Measurements from ENCODE around the gene DTNB.

DTNB gene

DNA sequence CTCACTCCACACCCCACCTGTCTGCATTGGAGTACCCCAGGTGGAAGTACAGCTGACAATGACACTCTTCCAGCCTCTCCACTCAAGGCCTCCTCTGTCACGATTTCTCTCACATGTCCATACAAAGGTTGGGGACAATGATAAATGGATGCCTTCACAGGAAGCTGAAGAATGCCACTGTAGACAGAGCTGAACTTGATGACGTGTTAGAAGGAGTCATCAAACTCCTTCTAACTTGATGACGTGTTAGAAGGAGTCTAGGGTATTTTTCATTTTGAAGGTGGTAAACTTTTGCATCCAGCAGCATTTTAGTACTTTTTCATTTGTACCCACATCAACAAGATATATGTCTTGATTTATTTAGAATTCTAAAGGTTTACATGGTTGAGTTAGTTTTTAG is 168.2 kb downstream of the DTNB start:
- H3K27ac ChIP-seq (replicated peaks) = no peak overlapping the region
- DNase-seq (ENCODE audit: low read depth in 1 of 2, low spot score in 1 of 2) = no peak
- TF ChIP-seq, protein P1, sequence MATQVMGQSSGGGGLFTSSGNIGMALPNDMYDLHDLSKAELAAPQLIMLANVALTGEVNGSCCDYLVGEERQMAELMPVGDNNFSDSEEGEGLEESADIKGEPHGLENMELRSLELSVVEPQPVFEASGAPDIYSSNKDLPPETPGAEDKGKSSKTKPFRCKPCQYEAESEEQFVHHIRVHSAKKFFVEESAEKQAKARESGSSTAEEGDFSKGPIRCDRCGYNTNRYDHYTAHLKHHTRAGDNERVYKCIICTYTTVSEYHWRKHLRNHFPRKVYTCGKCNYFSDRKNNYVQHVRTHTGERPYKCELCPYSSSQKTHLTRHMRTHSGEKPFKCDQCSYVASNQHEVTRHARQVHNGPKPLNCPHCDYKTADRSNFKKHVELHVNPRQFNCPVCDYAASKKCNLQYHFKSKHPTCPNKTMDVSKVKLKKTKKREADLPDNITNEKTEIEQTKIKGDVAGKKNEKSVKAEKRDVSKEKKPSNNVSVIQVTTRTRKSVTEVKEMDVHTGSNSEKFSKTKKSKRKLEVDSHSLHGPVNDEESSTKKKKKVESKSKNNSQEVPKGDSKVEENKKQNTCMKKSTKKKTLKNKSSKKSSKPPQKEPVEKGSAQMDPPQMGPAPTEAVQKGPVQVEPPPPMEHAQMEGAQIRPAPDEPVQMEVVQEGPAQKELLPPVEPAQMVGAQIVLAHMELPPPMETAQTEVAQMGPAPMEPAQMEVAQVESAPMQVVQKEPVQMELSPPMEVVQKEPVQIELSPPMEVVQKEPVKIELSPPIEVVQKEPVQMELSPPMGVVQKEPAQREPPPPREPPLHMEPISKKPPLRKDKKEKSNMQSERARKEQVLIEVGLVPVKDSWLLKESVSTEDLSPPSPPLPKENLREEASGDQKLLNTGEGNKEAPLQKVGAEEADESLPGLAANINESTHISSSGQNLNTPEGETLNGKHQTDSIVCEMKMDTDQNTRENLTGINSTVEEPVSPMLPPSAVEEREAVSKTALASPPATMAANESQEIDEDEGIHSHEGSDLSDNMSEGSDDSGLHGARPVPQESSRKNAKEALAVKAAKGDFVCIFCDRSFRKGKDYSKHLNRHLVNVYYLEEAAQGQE (IDR thresholded peaks at IDR 0.05; ENCODE audit: insufficient replicate concordance, low read depth) = no peak
- TF ChIP-seq POLR2AphosphoS5 (IDR thresholded peaks at IDR 0.05; ENCODE audit: low read depth) (no peak), SPI1 (IDR thresholded peaks at IDR 0.05; ENCODE audit: borderline replicate concordance, low read depth) (no peak), GABPA (IDR thresholded peaks at IDR 0.05; ENCODE audit: low read depth) (no peak)
- TF ChIP-seq, protein P2, sequence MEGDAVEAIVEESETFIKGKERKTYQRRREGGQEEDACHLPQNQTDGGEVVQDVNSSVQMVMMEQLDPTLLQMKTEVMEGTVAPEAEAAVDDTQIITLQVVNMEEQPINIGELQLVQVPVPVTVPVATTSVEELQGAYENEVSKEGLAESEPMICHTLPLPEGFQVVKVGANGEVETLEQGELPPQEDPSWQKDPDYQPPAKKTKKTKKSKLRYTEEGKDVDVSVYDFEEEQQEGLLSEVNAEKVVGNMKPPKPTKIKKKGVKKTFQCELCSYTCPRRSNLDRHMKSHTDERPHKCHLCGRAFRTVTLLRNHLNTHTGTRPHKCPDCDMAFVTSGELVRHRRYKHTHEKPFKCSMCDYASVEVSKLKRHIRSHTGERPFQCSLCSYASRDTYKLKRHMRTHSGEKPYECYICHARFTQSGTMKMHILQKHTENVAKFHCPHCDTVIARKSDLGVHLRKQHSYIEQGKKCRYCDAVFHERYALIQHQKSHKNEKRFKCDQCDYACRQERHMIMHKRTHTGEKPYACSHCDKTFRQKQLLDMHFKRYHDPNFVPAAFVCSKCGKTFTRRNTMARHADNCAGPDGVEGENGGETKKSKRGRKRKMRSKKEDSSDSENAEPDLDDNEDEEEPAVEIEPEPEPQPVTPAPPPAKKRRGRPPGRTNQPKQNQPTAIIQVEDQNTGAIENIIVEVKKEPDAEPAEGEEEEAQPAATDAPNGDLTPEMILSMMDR (IDR thresholded peaks at IDR 0.05; ENCODE audit: insufficient read depth, low read length) = no peak
- H3K4me3 ChIP-seq (replicated peaks; ENCODE audit: insufficient read depth, low read length) = no peak overlapping the region
- no peaks in the 10 kb centered on the region for H3K27me3 ChIP-seq (ENCODE audit: insufficient read depth, poor library complexity, severe bottlenecking)

DNA sequence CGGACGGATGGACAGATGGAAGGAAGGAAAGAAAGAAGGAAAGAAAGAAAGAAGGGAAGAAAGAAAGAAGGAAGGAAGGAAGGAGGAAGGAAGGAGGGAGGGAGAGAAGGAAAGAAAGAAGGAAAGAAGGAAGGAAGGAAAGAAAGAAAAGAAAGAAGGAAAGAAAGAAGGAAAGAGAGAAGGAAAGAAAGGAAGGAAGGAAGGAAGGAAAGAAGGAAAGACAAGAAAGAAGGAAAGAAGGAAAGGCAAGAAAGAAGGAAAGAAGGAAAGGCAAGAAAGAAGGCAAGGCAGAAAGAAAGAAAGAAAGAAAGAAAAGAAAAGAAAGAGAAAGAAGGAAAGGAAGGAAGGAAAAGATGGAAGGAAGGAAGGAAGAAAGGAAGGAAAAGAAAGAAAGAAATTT is 169.1 kb downstream of the DTNB start:
- Histone ChIP-seq H3K27ac (replicated peaks) (no peak overlapping the region), H3K27me3 (ENCODE audit: insufficient read depth, poor library complexity, severe bottlenecking) (no peaks in the 10 kb centered on the region), H3K4me3 (replicated peaks; ENCODE audit: insufficient read depth, low read length) (no peak overlapping the region)
- TF ChIP-seq POLR2AphosphoS5 (IDR thresholded peaks at IDR 0.05; ENCODE audit: low read depth) (no peak), SPI1 (IDR thresholded peaks at IDR 0.05; ENCODE audit: borderline replicate concordance, low read depth) (no peak), GABPA (IDR thresholded peaks at IDR 0.05; ENCODE audit: low read depth) (no peak)
- TF ChIP-seq, protein P2 (IDR thresholded peaks at IDR 0.05; ENCODE audit: insufficient read depth, low read length) = no peak
- TF ChIP-seq, protein P1 (IDR thresholded peaks at IDR 0.05; ENCODE audit: insufficient replicate concordance, low read depth) = no peak
- DNase-seq (ENCODE audit: low read depth in 1 of 2, low spot score in 1 of 2) = no peak

DNA sequence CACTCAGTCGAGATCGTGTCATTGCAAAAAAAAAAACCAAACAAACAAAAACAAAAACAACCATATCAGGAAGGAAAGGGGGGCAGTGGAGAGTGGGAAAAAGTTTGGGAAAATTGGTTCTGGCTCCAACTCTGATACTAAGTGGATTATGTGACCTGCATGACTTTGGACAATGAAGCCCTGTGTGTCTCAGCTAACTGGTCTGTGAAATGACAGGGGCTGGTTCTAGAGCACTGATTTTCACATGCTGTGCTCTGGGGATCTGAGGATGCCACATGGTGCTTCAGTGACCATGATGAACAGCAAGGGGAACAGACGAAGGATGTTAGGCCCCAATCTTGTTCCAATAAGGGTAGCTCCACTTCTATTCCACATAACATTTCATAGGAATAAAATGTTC is 174.2 kb downstream of the DTNB start:
- Histone ChIP-seq H3K27ac (replicated peaks) (no peak overlapping the region), H3K4me3 (replicated peaks; ENCODE audit: insufficient read depth, low read length) (no peak overlapping the region), H3K27me3 (ENCODE audit: insufficient read depth, poor library complexity, severe bottlenecking) (no peaks in the 10 kb centered on the region)
- no peak for TF ChIP-seq POLR2AphosphoS5 (IDR thresholded peaks at IDR 0.05; ENCODE audit: low read depth)
- TF ChIP-seq, protein P2 (IDR thresholded peaks at IDR 0.05; ENCODE audit: insufficient read depth, low read length) = no peak
- no peak for DNase-seq (ENCODE audit: low read depth in 1 of 2, low spot score in 1 of 2)

DNA sequence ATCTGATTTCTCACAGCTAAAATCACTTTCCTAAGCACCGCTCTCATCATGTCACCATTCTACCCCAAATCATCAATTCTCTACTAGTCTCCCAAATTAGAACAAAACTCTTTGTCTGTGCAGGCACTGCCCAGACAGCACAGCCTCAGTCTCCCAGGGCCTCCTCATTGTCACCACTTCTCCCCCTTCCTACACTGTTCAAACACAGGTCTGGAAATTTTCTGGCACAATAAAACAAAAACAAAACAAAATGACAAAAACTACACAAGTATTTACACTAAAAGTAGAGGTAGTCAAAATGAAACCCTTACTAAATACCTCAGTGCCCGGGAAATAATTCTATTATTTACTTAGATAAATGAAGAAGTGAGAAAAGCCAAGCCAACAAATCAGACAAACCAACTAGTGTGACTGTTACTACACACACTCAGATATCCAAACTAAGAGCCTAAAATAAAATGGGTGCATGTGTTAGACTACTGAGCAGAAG is 175.4 kb downstream of the DTNB start:
- TF ChIP-seq POLR2AphosphoS5 (IDR thresholded peaks at IDR 0.05; ENCODE audit: low read depth) = no peak
- TF ChIP-seq, protein P2 (IDR thresholded peaks at IDR 0.05; ENCODE audit: insufficient read depth, low read length) = no peak
- TF ChIP-seq, protein P1 (IDR thresholded peaks at IDR 0.05; ENCODE audit: insufficient replicate concordance, low read depth) = no peak
- no peak for TF ChIP-seq SPI1 (IDR thresholded peaks at IDR 0.05; ENCODE audit: borderline replicate concordance, low read depth)
- no peak for TF ChIP-seq GABPA (IDR thresholded peaks at IDR 0.05; ENCODE audit: low read depth)
- no peak for DNase-seq (ENCODE audit: low read depth in 1 of 2, low spot score in 1 of 2)
- H3K27ac ChIP-seq (replicated peaks) = no peak overlapping the region
- H3K4me3 ChIP-seq (replicated peaks; ENCODE audit: insufficient read depth, low read length) = no peak overlapping the region
- H3K27me3 ChIP-seq (ENCODE audit: insufficient read depth, poor library complexity, severe bottlenecking) = no peaks in the 10 kb centered on the region
